Measurements from ENCODE around the gene RHOG. TPM values are rescaled to one million over a fixed set of nuclear protein-coding genes. Genes with fewer than 3 reads are reported as not detected.
A peak's percentile ranks its signal among the peaks of the same experiment; 100 is the strongest.

RHOG gene
- total and polyA plus RNA-seq, 4 experiments from 2014 or later = 99.4 to 228 (median 114) TPM

- CTCF ChIA-PET (ENCODE audit: partially characterized antibody) = interaction anchor here (0.5 to 4.7 kb wide), 39 partner anchors 9 to 264 kb away, joined by 3 to 39 read pairs (median 5); partner anchors contain the start of genes NUP98, RHOG and STIM1
- H3K4me3 ChIP-seq (ENCODE audit: low read length in 2 of 2) = peak within 1 kb of the TSS; percentile 81 to 85
- POLR2A ChIA-PET (ENCODE audit: partially characterized antibody) = interaction anchor here (0.5 to 5.3 kb wide), 16 partner anchors 10 to 265 kb away, joined by 3 to 109 read pairs (median 5); partner anchors contain the start of genes NUP98, RHOG and STIM1
- peaks cover 0 to 4% of the 10 kb centered on the region in 2 donors for H3K36me3 Mint-ChIP-seq
- H3K4me3 Mint-ChIP-seq = peak within 1 kb of the TSS; percentile 92 to 99 (median 97)
- peak; percentile 42 to 62 (median 48) for DNase-seq
- H3K27me3 ChIP-seq (ENCODE audit: insufficient read depth, low read length) = no peaks in the 10 kb centered on the region
- H3K27ac ChIP-seq (ENCODE audit: low read depth, low read length) = peak within 1 kb of the TSS; percentile 68
- intact Hi-C loops (cut with micrococcal nuclease) = loop anchor here (1.0 to 5.0 kb wide), 4 partner anchors 11 to 106 kb away; partner anchors contain the start of gene NUP98
- peaks cover 10% of the 10 kb centered on the region for H3K4me1 ChIP-seq (ENCODE audit: insufficient read depth, low read length)
- no peaks in the 10 kb centered on the region for H3K27me3 Mint-ChIP-seq
- H3K9me3 ChIP-seq (ENCODE audit: control insufficient read depth in 1 of 2, low read length in 2 of 2) = no peaks in the 10 kb centered on the region
- peaks cover 6 to 18% (median 14%) of the 10 kb centered on the region in 4 donors for H3K4me1 Mint-ChIP-seq
- H3K36me3 ChIP-seq (ENCODE audit: insufficient read depth, low read length) = no peaks in the 10 kb centered on the region
- no peaks in the 10 kb centered on the region for H3K9me3 Mint-ChIP-seq
- peak within 1 kb of the TSS; percentile 82 to 99 (median 95) for H3K27ac Mint-ChIP-seq
Observed at GRCh38 chr11:3807909-3808860, 32.6 kb downstream of the RHOG start, which contains the start of gene PGAP2. TSS of gene PGAP2 (plus strand) at chr11:3808560. CDS start at chr11:3811260, 2,700 bp downstream.

GRCh38 chr11:3803726-3804495, 36.8 kb downstream of the RHOG start:
- no peaks in the 10 kb centered on the region for H3K27me3 Mint-ChIP-seq
- ChIA-PET POLR2A (ENCODE audit: partially characterized antibody) (no interaction called here), CTCF (ENCODE audit: partially characterized antibody) (interaction anchor here (1.2 kb wide), 1 partner anchor 15 kb away, joined by 3 read pairs; no protein-coding TSS in a partner anchor)
- Histone ChIP-seq H3K4me1 (ENCODE audit: insufficient read depth, low read length) (peaks cover 6% of the 10 kb centered on the region), H3K36me3 (ENCODE audit: insufficient read depth, low read length) (no peaks in the 10 kb centered on the region), H3K4me3 (ENCODE audit: low read length in 2 of 2) (no peak overlapping the region), H3K27me3 (ENCODE audit: insufficient read depth, low read length) (no peaks in the 10 kb centered on the region), H3K27ac (ENCODE audit: low read depth, low read length) (no peak overlapping the region), H3K9me3 (ENCODE audit: control insufficient read depth in 1 of 2, low read length in 2 of 2) (no peaks in the 10 kb centered on the region)
- intact Hi-C loops (cut with micrococcal nuclease) = no loop called here
- peak overlapping the region in 2 of 7 donors; percentile 19 to 26 for H3K27ac Mint-ChIP-seq
- H3K36me3 Mint-ChIP-seq = peaks cover 0 to 4% of the 10 kb centered on the region in 2 donors
- no peaks in the 10 kb centered on the region for H3K9me3 Mint-ChIP-seq
- H3K4me3 Mint-ChIP-seq = no peak overlapping the region
- DNase-seq = no peak
- peaks cover 6 to 24% (median 15%) of the 10 kb centered on the region in 4 donors for H3K4me1 Mint-ChIP-seq

GRCh38 chr11:3802011-3802790, 38.6 kb downstream of the RHOG start:
- Histone ChIP-seq H3K36me3 (ENCODE audit: insufficient read depth, low read length) (no peaks in the 10 kb centered on the region), H3K27me3 (ENCODE audit: insufficient read depth, low read length) (no peaks in the 10 kb centered on the region), H3K9me3 (ENCODE audit: control insufficient read depth in 1 of 2, low read length in 2 of 2) (no peaks in the 10 kb centered on the region), H3K27ac (ENCODE audit: low read depth, low read length) (no peak overlapping the region), H3K4me1 (ENCODE audit: insufficient read depth, low read length) (peaks cover 12% of the 10 kb centered on the region), H3K4me3 (ENCODE audit: low read length in 2 of 2) (no peak overlapping the region)
- no peak for DNase-seq
- CTCF ChIA-PET (ENCODE audit: partially characterized antibody) = no interaction called here
- POLR2A ChIA-PET (ENCODE audit: partially characterized antibody) = no interaction called here
- H3K36me3 Mint-ChIP-seq = peaks cover 0 to 7% of the 10 kb centered on the region in 2 donors
- no peak overlapping the region for H3K4me3 Mint-ChIP-seq
- H3K4me1 Mint-ChIP-seq = peaks cover 5 to 23% (median 15%) of the 10 kb centered on the region in 4 donors
- H3K9me3 Mint-ChIP-seq = no peaks in the 10 kb centered on the region
- peak overlapping the region in 2 of 7 donors; percentile 4 to 47 for H3K27ac Mint-ChIP-seq
- intact Hi-C loops (cut with micrococcal nuclease) = no loop called here
- H3K27me3 Mint-ChIP-seq = no peaks in the 10 kb centered on the region

GRCh38 chr11:3799873-3800272, 40.9 kb downstream of the RHOG start:
- no peaks in the 10 kb centered on the region for H3K27me3 Mint-ChIP-seq
- Histone ChIP-seq H3K4me3 (ENCODE audit: low read length in 2 of 2) (no peak overlapping the region), H3K27ac (ENCODE audit: low read depth, low read length) (no peak overlapping the region), H3K27me3 (ENCODE audit: insufficient read depth, low read length) (no peaks in the 10 kb centered on the region), H3K9me3 (ENCODE audit: control insufficient read depth in 1 of 2, low read length in 2 of 2) (no peaks in the 10 kb centered on the region), H3K36me3 (ENCODE audit: insufficient read depth, low read length) (no peaks in the 10 kb centered on the region), H3K4me1 (ENCODE audit: insufficient read depth, low read length) (peaks cover 31% of the 10 kb centered on the region)
- peaks cover 15 to 43% (median 32%) of the 10 kb centered on the region in 4 donors for H3K4me1 Mint-ChIP-seq
- peak overlapping the region in 3 of 8 donors; percentile 36 to 73 (median 53) for H3K4me3 Mint-ChIP-seq
- intact Hi-C loops (cut with micrococcal nuclease) = no loop called here
- peaks cover 0 to 21% of the 10 kb centered on the region in 2 donors for H3K36me3 Mint-ChIP-seq
- ChIA-PET CTCF (ENCODE audit: partially characterized antibody) (interaction anchor here (0.6 to 3.3 kb wide), 3 partner anchors 8 to 42 kb away, joined by 3 to 23 read pairs (median 11); partner anchors contain the start of gene PGAP2), POLR2A (ENCODE audit: partially characterized antibody) (interaction anchor here (0.6 kb wide), 1 partner anchor 29 kb away, joined by 3 read pairs; no protein-coding TSS in a partner anchor)
- DNase-seq = no peak
- H3K9me3 Mint-ChIP-seq = no peaks in the 10 kb centered on the region
- H3K27ac Mint-ChIP-seq = peak overlapping the region in 5 of 7 donors; percentile 59 to 96 (median 70)

- ChIA-PET CTCF (ENCODE audit: partially characterized antibody) (interaction anchor here (2.7 to 3.3 kb wide), 2 partner anchors 9 to 42 kb away, joined by 11 to 23 read pairs; partner anchors contain the start of gene PGAP2), POLR2A (ENCODE audit: partially characterized antibody) (interaction anchor here (0.8 to 6.6 kb wide), 3 partner anchors 9 to 50 kb away, joined by 3 to 91 read pairs (median 67); partner anchors contain the start of genes PGAP2 and RHOG)
- Histone ChIP-seq H3K27me3 (ENCODE audit: insufficient read depth, low read length) (no peaks in the 10 kb centered on the region), H3K27ac (ENCODE audit: low read depth, low read length) (no peak overlapping the region), H3K4me1 (ENCODE audit: insufficient read depth, low read length) (peaks cover 38% of the 10 kb centered on the region), H3K36me3 (ENCODE audit: insufficient read depth, low read length) (peaks cover 6% of the 10 kb centered on the region), H3K4me3 (ENCODE audit: low read length in 2 of 2) (no peak overlapping the region), H3K9me3 (ENCODE audit: control insufficient read depth in 1 of 2, low read length in 2 of 2) (no peaks in the 10 kb centered on the region)
- no peak for DNase-seq
- H3K36me3 Mint-ChIP-seq = peaks cover under 1 to 26% of the 10 kb centered on the region in 2 donors
- H3K27me3 Mint-ChIP-seq = no peaks in the 10 kb centered on the region
- H3K9me3 Mint-ChIP-seq = no peaks in the 10 kb centered on the region
- H3K27ac Mint-ChIP-seq = peak overlapping the region; percentile 57 to 99 (median 99)
- intact Hi-C loops (cut with micrococcal nuclease) = no loop called here
- peak overlapping the region in 7 of 8 donors; percentile 34 to 98 (median 96) for H3K4me3 Mint-ChIP-seq
- peaks cover 18 to 51% (median 37%) of the 10 kb centered on the region in 4 donors for H3K4me1 Mint-ChIP-seq
Observed at GRCh38 chr11:3799143-3799542, 41.6 kb downstream of the RHOG start.
